SK-N-DZ (cell line): Measurements from ENCODE around the gene FXYD2.
"Not testable (repeated sequence)": the region's sequence is repeated elsewhere in the genome, so short reads cannot be mapped to it uniquely, and the experiment has no call there.

Experiments
- DNase-seq: peaks from one replicate; pipeline ENCODE4 v3.0.0-alpha.2; 2015; ENCODE audit warnings: low spot score

FXYD2 gene

GRCh38 chr11:117822074-117823033 lies 2.2 kb downstream of the FXYD2 start:
- DNase-seq: no peak

- no peak for DNase-seq
Observed at GRCh38 chr11:117821431-117821830, 3.1 kb downstream of the FXYD2 start.

DNA sequence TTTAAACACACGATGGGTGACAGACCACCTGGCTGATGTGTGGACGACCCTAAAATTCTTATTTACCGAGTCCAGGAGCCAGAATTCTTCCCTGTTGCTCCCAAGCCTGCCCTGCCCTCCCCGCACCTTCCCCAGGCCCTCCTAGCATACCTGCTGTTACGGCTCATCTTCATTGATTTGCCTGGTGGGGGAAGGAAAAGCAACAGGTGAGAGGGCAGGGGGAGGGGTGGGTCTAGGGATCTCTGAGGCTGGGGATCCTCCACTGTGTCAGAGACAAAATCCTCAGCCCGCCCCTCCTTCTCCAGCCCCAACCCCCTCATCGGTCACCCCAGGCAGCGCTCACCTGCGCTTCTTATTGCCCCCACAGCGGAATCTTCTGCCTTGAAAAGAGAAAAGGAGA lies 4.0 kb downstream of the FXYD2 start:
- DNase-seq: no peak

- no peak for DNase-seq
Observed at GRCh38 chr11:117820071-117820470, 4.5 kb downstream of the FXYD2 start.

- DNase-seq: peak; percentile 63
Observed at GRCh38 chr11:117819096-117820040, 5.2 kb downstream of the FXYD2 start.

GRCh38 chr11:117818041-117818873 lies 6.3 kb downstream of the FXYD2 start:
- DNase-seq: no peak

DNA sequence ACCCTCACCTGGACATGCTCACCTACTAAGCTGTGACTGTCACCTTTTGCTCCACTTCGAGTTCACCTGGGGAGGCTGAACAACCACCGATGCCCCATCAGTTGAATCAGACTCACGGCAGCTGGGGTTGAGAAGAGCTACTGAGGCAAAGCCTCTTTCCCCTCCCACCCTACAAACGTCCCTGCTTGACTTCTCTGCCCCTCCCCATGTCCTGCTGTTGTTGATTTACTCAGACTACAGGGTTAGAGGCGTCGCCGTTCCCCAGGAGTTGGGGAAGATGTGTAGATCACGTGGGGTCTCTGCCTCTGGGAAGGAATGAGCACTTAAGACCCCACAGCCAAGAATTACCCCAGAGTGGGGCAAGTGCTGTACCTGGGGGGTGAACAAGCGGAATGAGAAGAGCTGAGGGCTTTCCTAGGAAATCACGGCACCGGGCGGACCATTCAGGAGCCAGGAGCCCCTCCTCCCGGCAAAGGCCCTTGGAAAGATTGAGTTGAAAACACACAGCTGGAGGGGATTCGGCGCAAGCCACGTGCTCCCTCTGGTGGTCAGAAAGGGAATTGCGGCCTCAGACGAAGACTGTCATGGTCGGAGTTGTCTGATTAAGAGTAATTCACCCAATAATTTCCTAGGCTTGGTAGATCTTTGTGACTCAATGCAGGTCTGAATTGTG lies 7.0 kb downstream of the FXYD2 start:
- DNase-seq: peak; percentile 51

DNA sequence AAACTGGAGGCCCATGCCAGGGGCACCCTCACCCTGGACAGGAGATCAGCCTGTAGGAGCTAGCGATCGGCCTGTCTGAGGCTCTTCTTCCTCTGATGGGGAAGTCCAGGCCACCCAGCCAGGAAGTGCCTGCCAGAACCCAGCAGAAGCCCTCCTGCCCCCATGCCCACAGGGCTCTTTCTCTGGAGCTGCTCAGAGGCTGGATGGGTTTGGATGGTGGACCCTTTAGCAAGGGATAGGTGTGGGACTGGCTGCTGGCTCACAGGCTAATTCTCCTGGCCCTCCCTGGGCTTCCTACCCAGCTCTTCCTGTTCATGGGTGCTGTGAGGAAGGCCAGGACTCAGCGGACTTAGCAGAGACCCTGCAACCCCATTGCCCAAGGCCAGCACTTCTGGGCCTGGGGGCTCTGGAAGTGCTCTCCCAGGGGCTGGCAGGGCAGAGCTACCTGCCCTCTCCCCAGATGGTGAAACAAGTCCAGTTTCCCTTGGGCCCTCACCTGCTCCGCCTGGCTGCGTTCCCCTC lies 7.6 kb downstream of the FXYD2 start:
- no peak for DNase-seq

GRCh38 chr11:117816151-117816741 lies 8.3 kb downstream of the FXYD2 start:
- no peak for DNase-seq

DNA sequence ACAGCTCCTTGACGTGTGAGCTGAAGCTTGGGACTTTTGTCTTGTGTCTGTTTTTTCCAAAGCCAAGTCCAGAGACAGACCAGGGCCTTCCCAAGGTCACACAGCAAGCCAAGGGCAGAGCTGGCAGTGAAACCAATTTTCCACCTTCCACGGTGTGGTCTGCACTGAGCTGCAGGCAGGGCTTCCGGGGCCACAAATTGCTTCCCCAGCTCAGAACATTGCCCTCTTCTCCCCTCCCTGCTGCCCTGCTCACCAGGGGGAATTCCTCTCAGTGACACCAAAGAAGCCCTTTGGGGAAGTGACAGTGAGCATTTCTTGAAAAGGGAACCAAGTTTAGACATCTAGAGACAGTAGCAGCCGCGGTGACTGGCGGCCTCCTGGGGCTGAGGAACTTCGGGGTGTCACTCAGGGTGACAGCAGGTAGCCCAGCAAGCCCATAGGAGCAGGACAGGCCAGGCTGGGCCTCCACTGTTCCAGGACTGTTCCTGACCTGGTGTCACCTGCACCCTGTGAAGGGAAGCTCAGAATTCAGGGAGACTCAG lies 9.2 kb downstream of the FXYD2 start:
- DNase-seq: no peak

DNA sequence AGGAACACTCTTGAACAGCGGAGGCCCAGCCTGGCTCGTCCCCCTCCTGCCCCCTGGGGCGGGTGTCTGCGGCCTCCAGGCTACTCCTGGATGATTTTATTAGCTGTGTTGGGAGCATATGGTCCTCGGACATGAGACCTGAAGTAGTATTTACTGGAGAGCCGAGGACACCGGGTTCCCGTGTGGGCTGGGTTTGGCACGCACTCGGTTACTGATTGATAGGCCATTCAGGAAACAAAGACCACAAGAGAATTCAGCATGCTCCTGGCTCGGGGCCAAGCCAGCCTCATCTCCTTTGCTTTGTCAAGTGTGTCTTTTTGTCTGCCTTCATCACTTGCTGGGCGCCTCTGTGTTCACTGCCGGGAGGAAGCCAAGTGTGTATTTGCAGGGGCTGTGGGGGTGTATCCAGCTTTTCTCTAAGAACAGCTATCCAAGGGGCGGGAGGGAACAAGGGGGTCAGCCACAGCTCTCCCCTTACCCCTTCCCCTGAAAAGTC lies 9.7 kb downstream of the FXYD2 start:
- no peak for DNase-seq

- DNase-seq: no peak
Observed at GRCh38 chr11:117814204-117814765, 10.3 kb downstream of the FXYD2 start.

GRCh38 chr11:117810056-117810451 lies 14.5 kb downstream of the FXYD2 start:
- DNase-seq: not testable (repeated sequence)

GRCh38 chr11:117809236-117810055 lies 15.1 kb downstream of the FXYD2 start:
- DNase-seq: peak; percentile 66

DNA sequence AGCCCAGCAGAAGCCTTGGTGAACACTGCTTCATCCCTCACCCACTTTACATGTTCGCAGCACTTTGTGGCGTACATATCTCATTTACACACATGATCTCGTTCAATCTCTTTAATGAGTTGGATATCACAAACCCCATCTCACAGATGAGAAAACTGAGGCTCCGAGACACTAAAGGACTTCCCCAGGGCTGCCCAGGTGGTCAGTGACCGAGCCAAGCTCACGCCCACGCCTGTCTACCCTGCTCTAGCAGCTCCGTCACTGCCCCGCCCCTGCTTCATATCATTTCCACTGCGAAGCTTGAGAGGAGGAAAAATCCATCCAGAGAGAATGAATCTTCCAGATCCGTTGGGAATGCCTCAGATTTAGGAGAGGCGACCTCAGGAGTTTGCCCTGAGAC lies 15.8 kb downstream of the FXYD2 start:
- DNase-seq: no peak

DNA sequence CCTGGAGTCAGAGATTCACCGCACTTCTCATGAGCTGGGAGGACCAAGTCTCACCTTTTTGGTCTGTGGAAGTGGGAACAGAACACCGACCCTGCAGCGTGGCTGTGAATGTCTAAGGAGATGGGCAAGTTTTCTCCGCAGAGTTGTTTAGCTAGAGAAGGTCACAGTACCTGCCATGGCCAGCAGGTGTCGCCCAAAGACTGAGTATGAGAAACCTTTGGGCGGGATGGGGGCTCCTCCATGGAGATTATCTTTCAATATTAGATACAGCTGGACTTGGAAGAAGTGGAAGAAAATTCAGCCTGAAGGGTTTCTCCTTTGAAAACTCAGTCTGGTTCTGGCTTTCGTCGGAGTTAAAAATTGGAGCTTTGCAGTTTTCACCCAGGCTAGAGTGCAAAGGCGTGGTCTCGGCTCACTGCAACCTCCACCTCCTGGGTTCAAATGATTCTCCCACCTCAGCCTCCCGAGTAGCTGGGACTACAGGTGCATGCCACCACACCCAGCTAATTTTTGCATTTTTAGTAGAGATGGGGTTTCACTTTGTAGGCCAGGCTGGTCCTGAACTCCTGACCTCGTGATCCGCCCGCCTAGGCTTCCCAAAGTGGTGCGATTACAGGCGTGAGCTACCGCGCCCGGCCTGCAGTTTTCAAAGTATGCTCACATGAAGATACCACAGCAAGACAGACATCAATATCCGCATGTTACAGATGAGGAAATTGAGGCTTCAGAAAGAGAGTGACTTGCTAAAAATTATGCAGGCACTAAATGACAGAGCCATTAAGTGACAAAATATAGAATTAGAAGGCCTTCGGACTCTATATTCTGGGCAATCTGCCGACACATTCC lies 16.8 kb downstream of the FXYD2 start:
- peak; percentile 45 for DNase-seq

GRCh38 chr11:117806846-117807245 lies 17.7 kb downstream of the FXYD2 start:
- no peak for DNase-seq
